Stomach (tissue), 4 donors: ENCODE data around the gene ADI1.

Experiments used
- POLR2A ChIP-seq, 4 donors: fragments of 450-650 bp; IDR thresholded peaks; one replicate each; pipeline ENCODE4 v1.6.1; 2016; ENCODE audit warnings: antibody characterized with exemption in 4 of 4, control low read depth in 2 of 4, mild to moderate bottlenecking in 1 of 4, moderate library complexity in 1 of 4
- POLR2AphosphoS5 ChIP-seq, 3 donors: sonication (generic); formaldehyde crosslinking; IDR thresholded peaks; one replicate each; pipeline ENCODE4 v1.6.1; 2016; ENCODE audit warnings: antibody characterized with exemption in 3 of 3
- TF ChIP-seq, protein P1 (sequence below), 7 experiments: fragments of 450-650 bp in 4 of 7; fragments of 200-600 bp in 3 of 7; sonication (generic) in 3 of 7; IDR thresholded peaks; one replicate each; pipeline ENCODE4 v1.5.1; 2016 to 2019; ENCODE audit warnings: antibody characterized with exemption in 7 of 7, control low read depth in 2 of 7, mild to moderate bottlenecking in 1 of 7

DNA sequence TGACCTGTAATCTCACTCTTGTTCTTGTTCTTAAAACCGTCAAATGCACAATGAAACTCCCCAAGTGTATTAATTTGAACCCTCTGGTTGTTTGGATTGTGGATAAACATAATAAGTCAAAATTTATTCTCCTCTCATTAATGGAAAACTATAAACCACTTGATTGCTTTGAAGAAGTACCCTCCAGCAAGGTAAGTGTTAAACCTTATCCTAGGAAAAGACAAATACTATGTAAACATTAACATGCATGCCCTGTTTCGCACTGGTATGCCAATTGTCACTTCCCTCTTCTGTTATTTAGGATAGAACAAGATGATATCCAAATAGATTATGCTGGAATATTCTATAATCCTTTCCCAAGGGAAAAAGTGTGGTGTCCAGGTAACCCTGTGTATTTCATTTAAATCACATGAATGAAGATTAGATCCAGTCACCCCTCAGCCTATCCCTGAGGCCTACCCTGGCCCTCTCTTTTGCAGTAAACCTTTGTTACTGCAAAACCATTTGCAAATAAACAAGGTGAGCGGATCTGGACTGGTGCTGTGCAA lies 1.3 kb downstream of the ADI1 start:
- TF ChIP-seq, protein P1, sequence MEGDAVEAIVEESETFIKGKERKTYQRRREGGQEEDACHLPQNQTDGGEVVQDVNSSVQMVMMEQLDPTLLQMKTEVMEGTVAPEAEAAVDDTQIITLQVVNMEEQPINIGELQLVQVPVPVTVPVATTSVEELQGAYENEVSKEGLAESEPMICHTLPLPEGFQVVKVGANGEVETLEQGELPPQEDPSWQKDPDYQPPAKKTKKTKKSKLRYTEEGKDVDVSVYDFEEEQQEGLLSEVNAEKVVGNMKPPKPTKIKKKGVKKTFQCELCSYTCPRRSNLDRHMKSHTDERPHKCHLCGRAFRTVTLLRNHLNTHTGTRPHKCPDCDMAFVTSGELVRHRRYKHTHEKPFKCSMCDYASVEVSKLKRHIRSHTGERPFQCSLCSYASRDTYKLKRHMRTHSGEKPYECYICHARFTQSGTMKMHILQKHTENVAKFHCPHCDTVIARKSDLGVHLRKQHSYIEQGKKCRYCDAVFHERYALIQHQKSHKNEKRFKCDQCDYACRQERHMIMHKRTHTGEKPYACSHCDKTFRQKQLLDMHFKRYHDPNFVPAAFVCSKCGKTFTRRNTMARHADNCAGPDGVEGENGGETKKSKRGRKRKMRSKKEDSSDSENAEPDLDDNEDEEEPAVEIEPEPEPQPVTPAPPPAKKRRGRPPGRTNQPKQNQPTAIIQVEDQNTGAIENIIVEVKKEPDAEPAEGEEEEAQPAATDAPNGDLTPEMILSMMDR (IDR thresholded peaks at IDR 0.05) = no peak
- TF ChIP-seq POLR2A (IDR thresholded peaks at IDR 0.05) = no peak
- TF ChIP-seq POLR2AphosphoS5 (IDR thresholded peaks at IDR 0.05) = no peak
